Measurements from ENCODE around the gene FAM13C.
"Not testable (repeated sequence)": the region's sequence is repeated elsewhere in the genome, so short reads cannot be mapped to it uniquely, and the experiment has no call there.

Gene FAM13C

GRCh38 chr10:59225211-59225610 lies 137.1 kb downstream of the FAM13C start:
- DNase-seq: no peak

- not testable (repeated sequence) for DNase-seq
Measured at GRCh38 chr10:59223597-59223996, 138.8 kb downstream of the FAM13C start.

- no peak for DNase-seq
Measured at GRCh38 chr10:59222788-59223187, 139.6 kb downstream of the FAM13C start.

DNA sequence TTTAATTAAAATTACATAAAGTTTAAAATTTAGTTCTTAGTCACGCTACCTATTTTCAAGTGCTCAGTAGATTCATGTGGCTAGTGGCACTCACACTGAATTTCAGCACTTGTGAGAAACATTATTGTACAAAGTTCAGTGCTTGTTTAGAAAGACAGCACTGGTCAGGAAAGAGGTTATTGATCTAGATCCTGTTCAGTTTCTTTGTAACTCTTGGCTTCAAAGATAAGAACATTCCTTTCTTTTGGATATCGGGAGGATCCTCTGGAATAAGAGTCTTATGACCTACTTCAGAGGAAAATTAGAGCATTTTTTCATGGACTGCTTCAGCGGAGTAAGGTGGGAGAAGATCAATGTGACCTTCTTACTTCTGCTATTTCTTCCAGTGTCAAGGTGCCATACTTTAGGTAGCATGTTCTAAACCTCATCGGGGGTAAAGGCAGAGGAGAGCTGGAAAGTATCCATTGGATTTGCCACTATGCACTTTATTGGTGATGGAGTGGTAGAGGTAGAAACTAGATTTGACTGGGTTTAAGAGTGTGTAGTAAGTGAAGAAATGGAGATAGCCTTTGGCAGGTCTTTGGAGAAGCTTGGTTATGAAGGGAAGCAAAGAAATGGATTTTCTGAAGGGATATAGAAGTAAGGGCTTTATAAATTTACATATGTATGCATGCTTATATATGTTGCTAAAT lies 146.0 kb downstream of the FAM13C start:
- DNase-seq: no peak

- DNase-seq: no peak
Measured at GRCh38 chr10:59214160-59214559, 148.2 kb downstream of the FAM13C start.

DNA sequence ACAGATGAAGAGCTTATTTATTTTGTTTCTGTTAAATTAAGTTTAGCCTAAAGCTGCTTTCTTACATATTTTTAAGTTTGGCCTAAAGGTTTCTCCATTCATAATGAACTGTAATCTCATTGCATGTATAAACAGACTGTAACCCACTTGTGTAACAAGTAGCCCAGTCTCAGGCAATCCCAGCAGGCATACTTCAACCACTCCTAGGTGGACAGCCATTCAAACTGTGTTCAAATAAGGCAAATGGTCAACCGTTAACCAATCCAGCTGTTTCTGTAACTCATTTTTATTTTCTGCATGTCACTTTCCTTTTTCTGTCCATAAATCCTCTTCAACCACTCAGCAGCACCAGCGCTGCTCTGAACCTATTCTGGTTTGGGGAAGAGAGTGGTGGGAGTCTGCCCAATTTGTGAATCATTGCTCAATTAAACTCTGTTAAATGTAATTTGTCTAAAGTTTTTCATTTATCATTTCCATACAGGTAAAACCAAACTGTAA lies 150.0 kb downstream of the FAM13C start:
- no peak for DNase-seq

DNA sequence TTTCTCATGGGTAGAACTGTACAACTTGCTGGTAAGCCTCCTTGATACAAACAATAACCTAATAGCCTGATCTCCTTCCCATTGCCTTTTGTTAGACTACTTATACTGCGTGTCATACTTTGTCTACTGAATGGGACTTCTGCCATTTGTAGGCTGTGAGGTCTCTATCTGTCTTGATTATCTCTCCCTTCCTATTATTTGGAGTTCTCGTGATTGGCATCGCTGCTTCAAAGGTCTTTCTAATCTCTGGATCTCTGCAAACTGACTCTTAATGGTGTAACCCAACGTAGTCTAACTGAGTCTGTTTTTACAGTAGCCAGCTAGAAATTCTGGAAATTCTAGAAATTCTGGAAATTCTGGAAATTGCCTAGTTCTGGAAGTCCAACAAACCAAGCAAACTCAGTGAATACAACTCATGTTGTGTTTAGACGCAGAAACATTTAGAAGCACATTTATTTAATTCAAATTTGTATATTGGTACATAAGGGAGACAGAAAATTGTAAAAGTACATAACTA lies 156.1 kb downstream of the FAM13C start:
- DNase-seq: no peak
